GM21737 (cell line): ENCODE data around the gene TLR6.
A peak's percentile ranks its signal among the peaks of the same experiment; 100 is the strongest.

Experiments
- ATAC-seq: cut with Tn5 transposase; IDR thresholded peaks from one replicate; pipeline ENCODE4 v1.9.1; 2021; ENCODE audit warnings: mild to moderate bottlenecking, moderate library complexity; ENCODE audit not compliant: unreplicated experiment

TLR6 gene, protein sequence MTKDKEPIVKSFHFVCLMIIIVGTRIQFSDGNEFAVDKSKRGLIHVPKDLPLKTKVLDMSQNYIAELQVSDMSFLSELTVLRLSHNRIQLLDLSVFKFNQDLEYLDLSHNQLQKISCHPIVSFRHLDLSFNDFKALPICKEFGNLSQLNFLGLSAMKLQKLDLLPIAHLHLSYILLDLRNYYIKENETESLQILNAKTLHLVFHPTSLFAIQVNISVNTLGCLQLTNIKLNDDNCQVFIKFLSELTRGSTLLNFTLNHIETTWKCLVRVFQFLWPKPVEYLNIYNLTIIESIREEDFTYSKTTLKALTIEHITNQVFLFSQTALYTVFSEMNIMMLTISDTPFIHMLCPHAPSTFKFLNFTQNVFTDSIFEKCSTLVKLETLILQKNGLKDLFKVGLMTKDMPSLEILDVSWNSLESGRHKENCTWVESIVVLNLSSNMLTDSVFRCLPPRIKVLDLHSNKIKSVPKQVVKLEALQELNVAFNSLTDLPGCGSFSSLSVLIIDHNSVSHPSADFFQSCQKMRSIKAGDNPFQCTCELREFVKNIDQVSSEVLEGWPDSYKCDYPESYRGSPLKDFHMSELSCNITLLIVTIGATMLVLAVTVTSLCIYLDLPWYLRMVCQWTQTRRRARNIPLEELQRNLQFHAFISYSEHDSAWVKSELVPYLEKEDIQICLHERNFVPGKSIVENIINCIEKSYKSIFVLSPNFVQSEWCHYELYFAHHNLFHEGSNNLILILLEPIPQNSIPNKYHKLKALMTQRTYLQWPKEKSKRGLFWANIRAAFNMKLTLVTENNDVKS

DNA sequence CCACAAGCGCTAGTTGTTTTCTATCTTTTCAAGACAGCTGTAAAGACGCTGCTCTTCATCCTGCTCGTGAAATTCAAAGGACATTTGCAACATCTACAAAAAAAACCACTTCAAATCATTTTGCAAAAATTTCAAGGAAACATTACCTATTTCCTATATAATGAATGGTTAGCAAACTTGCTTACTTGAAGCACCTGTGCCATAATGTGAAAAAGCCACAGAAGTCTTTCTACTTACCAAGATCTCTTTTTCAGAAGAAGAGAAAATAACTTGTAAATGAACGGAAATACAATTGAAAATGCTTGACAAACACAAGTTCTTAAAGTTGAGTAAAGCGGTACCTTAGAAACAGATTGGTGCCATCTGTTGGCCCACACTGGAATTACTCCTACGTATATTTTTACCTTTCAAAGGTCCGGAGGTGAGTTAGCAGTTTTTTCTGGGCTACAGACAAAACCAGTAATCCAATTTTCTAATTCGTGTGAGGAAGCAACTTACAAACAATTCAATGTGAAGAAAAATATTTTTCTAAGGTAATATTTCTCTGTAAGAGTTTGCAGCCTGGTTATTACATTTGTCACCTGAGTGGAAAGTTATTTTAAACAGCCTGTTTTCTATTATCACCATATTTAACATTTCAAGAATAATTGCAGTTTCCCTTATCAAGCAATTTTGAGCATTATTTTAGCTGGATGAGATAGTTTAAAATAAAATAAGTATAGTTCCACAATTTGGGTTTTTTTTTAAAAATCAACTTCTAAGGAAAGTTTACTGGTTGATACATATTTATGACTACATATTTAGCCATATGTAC lies at the start of gene TLR6:
Gene TLR6, minus strand, starts transcription at position 294 of the 814 bp plus-strand sequence. CDS start 27,344 bp downstream, outside the sequence.
- ATAC-seq: peak; percentile 48

DNA sequence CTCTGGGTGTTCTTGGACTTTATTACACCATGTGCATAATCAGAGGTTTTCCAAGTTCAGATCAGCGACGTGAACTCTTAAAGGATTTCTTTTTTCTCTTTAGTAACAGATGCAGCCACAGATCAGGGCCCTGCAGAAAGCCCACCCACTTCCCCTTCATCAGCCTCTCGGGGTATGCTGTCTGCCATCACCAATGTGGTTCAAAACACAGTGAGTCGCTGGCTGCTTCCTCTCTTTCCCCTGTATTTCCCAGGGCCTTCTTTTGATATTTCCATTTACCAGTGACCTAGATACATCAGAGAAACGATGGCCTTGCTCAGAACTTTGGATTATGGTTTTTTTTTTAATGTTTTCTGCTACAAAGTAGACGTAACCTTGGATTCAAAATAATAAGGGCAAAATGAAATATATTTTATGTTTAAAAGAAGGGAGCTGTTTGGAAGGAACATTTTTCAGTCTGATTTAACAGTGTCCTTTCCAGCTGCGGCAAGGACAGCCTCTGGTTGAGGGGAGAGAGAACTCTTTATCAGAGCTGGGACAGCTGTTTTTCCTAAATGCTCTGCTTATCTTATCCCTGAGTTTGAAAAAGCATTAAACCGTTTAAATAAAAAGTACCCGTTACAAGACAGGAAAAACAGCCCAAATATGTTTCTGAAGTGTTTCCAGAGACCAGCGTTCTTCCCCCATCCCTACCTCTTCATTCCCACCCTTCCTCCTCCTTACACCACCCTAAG lies 49.2 kb upstream of the TLR6 start:
- no peak for ATAC-seq

DNA sequence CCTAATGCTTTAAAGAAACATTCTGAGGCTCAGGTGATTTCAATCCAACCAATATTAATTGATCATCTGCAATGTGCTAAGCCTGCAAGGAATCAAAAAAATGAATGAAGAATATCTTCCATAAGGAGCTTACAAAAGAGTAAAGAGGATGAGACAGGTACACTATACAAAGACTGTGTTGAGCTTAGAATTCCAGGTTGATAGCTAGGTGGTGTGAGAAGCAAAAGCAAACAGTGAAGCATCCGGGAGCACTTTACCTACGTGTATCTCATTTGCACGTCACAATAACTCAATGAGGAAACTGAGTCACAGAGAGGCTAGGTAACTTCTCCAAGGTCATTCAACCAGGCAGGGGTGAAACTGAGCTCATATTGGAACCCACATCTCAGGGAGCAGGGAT lies 48.1 kb upstream of the TLR6 start:
- ATAC-seq: no peak

DNA sequence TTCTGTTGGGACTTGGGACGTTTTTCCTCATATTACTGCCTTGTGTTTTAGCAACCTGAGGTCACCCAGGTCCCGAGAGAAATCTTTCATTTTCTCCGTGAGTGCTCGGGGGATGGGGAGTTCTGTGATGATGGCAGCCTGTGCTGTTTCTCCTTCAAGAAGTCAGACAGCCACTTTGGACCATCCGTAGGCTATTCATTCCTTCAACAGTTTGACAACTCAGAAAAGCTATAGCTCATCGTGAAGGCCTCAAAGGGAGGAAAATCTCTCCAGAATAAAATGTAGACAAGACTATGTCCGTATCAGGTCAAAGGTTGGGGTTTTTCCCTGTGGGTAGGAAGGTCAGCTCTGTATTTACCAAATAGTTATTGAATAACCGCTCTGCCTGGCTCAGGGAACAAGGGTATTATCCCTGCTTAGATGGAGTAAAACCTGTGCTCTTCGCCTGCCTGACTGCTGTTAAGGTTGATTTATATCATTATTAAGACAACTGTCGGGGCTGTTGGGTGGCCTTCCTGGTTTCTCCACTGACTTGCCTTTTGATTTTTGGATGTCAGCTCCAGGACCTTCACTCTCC lies 47.6 kb upstream of the TLR6 start:
- no peak for ATAC-seq

DNA sequence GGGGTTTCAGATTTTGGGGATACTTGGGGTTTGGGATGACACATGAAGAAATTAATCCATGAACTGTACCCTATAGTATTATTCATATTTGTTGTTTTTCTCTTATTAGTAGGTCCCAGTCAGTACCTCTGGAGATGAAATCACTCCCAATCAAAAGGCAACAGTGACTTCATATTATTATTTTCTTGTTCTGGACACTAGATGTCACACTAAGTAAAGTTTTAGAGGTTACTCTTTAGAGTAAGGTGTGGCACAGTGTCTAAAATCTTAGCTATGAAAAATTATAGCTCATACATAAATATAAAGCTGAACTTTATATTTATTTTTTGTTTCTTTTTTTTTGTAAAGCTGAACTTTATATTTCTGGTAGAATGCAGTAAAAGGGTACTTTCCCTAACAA lies 46.1 kb upstream of the TLR6 start:
- ATAC-seq: no peak

DNA sequence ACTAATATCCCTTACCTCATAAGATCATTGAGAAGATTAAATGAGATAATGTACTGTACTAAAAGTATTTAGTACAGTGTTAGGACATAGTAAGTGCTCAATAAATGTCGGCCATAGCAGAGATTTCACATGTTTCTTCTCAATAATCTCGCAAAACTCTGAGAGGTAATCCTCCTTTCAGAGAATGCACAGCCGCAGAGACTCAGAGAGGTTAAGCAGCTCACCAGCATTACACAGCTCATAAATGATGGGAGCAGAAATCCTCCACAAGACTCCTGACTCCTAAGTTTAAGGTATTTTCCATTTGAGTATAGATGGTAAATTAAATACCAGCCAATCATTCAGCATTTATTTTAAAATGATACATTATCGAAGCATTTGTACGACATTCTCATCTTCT lies 45.6 kb upstream of the TLR6 start:
- ATAC-seq: no peak

DNA sequence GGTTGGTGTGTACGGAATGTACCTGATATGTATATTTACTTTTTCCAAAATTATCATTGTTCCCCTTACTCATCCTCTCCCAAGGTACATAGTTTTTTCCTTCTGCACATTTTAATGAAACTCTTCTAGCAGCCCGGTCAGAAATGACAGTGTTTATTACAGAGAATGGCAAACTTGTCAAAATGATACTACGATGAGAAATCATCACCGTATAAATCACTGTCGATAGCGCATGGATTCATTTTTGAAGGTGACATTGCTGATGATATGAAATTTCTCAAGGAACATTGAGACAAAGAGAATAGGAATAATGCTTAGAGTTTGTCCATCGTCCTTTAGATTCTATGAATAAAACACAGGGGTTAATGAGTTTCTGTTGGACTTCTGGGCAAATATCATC lies 41.6 kb upstream of the TLR6 start:
- no peak for ATAC-seq

DNA sequence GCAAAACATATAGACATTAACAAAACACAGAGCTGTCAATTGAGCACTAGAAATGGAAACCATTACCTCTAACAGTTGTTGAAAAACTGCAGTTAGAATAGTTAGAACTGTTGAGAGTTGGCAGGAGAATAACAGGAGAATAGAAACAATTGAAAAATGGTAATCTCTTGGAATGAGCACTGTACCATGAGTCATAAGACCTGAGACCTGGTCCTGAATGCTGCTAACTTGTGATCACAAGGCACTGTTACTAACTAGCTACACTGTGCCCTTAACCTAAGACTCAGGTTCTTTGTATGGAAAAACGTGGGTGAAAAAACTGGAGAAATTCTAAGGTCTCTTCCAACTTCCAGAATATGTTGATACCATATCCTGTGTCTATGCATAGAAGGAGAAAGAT lies 40.3 kb upstream of the TLR6 start:
- no peak for ATAC-seq

DNA sequence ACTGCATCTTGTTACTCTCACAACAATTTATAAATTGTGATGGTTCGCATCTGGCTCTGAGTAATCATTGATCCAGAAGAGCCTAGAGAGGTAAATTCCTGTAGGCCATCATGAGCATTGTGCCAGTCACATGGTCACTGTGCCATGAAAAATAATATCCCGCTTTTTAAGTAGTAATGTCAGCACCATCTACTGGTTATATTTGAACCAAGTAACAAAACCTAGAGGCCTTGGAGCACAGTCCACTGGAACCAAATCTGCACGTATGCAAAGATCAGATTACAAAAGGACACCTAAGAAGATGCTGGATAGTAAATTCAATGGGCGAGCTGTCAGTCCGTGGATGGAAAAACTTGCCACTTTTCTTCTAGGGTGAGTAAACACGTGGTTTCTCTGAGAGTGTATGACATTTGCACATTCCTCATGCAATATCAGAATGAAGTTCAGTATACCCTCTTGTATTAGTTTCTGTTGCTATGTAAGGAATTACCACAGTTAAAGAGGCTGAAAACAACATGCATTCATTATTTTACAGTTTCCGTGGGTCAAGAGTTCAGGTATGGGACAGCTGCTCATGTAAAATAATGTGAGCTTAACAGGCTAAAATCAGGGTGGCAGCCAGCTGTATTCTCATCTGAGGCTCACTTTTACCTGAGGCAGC lies 37.8 kb upstream of the TLR6 start:
- no peak for ATAC-seq

DNA sequence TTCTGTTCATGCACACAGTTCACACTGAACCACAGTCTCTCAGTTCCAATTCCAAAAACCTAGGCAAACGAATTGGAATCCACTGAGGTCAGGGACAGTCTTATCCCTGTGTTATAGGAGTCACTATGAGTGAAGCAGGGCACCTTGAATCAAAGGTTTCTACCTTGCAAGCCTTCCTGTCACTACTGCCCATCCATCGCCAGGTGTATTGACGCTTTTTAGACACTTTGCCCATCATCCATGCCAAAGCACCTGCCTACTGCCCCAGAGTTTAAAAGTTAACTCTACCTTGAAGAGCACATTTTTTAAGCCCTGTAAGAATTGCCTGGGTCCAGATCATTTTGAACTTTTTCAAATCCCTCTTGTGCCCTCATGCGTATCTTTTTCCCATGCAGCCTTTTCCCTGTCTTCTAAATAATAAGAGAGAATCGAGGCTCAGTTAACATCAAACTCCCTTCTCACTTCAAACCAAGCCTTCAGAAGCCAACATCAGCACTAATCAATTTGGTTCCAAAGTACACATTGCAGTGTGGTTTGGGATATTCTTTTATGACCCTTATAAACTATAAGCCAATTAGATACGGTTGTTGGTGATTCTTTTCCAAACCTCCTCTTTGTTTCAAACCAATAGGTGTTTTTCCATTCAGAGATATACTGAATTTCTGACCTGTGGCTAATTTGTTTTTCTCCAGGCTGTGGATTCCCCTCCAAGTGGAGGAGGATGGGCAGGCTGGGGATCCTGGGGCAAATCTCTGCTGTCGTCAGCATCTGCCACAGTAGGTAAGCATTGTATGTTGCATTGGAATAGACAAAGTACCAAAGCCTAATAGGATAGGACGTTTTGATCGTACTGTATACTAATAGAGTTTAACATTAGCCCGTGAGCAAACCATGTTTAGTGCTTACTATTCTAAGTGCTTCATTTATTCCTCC lies 34.7 kb upstream of the TLR6 start:
- ATAC-seq: no peak

DNA sequence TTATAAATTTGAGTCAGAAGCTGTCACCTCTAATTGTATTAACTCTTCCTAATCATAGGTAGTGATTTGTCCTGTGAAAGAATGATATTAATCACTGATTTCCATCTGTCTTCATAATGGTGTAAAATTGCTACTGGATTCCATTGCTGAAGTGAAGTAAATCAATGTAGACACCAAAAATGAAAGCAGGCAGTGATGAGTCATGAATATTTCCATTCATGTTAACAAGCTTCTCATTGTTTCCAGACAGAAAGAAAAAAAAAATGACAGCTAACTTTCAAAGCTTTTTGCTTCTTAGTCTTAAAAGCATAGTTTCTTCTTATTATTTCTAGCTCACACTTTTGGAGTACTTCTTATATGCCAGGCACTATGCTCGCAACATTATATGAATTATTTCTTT lies 32.5 kb upstream of the TLR6 start:
- ATAC-seq: no peak

DNA sequence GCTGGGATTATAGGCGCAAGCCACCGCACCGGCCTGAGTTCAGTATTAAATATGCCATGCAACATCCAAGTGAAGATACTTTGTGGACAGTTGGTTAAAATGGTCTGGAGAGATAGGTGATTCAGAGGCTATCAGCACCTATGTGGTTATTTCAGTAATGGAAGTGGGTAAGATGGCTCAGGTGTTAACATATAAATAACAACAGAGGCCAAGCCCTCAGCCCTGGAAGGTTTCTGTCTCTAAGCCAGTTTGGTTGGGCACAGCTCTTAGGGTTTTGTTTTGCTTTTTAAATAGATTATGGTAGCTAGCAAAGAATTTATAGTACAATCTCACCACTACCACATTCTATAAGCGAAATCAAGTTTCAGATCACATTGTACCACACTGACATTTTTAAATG lies 27.6 kb upstream of the TLR6 start:
- ATAC-seq: no peak

DNA sequence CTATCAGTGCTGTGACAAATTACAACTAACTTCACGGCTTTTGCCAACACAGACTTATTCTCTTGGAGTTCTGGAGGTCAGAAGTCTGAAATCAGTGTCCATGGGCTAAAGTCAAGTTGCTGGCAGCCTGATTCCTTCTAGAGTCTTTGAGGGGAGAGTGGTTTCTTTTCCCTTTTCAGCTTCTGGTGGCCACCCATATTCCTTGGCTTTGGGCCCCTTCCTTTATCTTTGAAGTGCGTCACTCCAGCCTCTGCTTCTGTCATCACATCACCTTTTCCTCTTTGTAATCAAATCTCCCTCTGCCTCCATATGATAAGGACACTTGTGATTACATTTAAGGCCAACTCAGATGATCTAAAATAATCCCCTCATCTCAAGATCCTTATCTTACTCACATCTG lies 20.0 kb upstream of the TLR6 start:
- no peak for ATAC-seq

DNA sequence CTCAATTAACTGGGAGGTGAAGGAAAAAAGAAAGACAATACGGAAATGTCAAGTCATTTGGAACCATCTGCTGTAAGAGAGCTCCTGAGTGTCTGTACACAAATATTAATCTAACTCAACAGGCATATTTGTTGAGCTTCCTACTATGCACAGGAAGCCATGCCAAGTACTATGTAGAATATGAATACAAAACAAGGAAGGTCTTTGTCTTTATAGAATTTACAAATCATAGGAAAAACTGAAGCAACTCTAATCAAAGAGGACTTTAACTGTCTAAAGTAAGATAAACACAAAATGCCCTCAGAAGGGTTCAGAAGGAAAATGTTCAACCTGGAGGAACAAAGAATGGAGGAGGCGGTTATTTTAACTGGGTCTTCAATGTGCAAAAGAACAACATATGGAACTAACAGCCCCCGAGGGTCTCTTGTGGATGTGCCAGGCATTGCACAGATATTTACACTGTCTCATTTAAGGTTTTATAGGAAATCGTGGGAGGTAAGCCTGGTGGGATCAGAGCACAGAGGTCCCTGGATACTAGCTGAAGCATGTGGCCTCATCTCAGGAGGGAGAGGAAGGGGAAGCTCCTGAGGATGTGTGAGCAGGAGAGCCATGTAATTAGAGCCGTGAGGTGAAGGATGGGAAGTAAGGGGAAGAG lies 16.8 kb upstream of the TLR6 start:
- ATAC-seq: no peak

DNA sequence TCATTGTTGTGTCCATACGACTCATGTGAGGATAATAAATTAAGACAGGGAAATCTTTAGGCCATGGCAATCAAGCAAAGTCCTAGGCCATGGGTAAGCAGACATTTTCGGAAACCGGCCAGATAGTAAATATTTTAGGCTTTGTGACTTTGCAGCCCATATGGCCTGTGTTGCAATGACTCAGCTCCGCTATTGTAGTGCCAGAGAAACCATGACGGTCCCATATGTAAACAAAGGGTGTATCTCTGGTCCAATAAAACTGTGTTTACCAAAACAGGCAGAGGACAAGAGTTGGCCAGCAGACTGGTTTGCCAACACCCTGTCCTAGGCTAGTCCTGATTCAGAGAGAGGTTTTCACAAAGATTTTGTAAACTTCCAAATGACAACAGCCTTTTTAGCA lies 16.0 kb upstream of the TLR6 start:
- ATAC-seq: no peak

DNA sequence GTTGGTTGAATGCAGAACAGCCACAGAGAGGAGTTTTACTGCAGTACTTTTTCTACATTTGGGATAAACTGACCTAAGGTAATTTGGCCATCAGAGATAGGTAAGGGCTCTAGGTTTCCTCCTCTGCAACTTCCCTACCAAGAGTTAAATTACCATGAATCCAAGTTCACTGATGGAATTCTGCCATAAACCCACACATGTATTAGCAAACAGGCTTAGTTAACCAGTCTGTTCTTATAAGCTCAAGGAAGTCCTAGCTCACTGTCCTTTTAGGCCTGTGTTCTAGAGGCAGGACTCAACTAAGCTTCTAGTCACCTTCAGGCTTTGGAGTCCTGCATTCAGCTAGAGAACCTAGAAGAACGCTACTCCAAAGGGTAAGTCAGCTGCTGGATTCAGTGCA lies 15.0 kb upstream of the TLR6 start:
- no peak for ATAC-seq

DNA sequence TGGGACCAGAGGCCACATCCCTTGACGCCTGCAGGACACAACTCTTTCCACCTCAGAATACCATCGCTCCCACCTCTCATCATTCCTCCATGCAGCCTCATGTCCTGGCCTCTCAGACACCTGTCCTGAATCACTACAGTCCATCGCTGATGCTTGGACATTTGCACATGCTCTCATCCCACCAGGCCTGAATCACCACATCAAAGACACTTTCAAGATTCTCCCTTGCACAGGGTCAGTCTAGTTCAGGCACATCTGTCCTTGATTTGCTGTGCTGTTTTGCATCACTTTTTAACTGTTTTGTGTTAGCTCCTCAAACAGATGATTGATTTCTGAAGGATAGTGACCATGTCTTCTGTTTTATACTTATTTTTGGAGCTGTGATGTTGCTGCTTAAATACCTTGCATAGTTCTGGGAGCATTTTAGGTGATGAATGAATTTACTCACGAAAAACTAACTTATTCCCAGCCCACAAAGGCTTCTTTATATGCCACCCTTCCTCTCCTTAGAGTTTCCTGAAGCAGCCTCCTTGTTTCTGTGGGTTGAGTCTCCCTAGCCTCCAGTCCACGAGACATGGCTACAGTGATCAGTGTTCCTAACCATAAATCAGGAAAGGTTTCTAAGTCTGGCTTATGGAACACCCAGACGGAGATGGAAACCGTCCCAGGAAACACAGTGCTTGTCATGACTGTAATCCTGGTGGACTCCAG lies 13.6 kb upstream of the TLR6 start:
- ATAC-seq: no peak

DNA sequence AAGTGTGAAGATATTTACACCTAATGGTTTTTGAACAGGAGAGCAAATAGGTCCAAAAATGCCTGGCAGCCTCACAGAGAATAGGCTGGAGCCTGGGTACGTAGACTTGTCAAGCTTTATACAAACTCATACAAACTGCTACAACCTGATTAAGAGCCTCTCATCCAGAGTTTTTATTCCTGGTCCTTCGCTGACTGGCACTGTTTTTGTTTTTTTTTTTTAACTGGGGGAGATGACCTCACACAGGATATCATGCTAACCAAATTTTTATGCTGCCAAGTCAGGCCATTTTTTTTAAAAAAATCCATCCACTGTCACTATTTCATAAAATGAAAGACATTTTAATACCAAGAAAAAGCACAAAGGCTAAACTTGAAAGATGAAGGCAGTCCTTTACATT lies 12.9 kb upstream of the TLR6 start:
- ATAC-seq: no peak
